Adrenal gland (tissue), 5 donors: ENCODE results near the gene EML6.

ENCODE experiments used
- CTCF ChIP-seq, 6 experiments: fragments of 450-650 bp in 4 of 6; fragments of 200-600 bp in 2 of 6; sonication (generic) in 1 of 6; IDR thresholded peaks; 1 replicate in 5 of 6; 2 replicates in 1 of 6; pipeline versions ENCODE4 v1.5.1 to v1.8.0; 2016 to 2021; ENCODE audit warnings: antibody characterized with exemption in 6 of 6, mild to moderate bottlenecking in 2 of 6, moderate library complexity in 1 of 6
- POLR2A ChIP-seq, 2 donors: fragments of 450-650 bp; IDR thresholded peaks; one replicate each; pipeline ENCODE4 v1.6.1; 2017; ENCODE audit warnings: antibody characterized with exemption in 2 of 2, mild to moderate bottlenecking in 2 of 2, moderate library complexity in 1 of 2
- donor health status: DM: no; HTN: no; CAD: no.

GRCh38 chr2:55017880-55018279, 294.4 kb downstream of the EML6 start:
- TF ChIP-seq CTCF (IDR thresholded peaks at IDR 0.05) (no peak), POLR2A (IDR thresholded peaks at IDR 0.05) (no peak)
